Measurements from ENCODE around the gene GTPBP3. TPM values are rescaled to one million over a fixed set of nuclear protein-coding genes. Genes with fewer than 3 reads are reported as not detected.

Gene GTPBP3
- total RNA-seq, 1 donor from 2014 or later: 256 TPM

GRCh38 chr19:17389288-17389687 is 51.9 kb downstream of the GTPBP3 start:
- no peak for DNase-seq (ENCODE audit: low spot score in 2 of 2)
- Histone ChIP-seq H3K36me3 (no peaks in the 10 kb centered on the region), H3K4me3 (no peak overlapping the region), H3K4me1 (peaks cover 4 to 6% of the 10 kb centered on the region in 2 donors), H3K27me3 (no peaks in the 10 kb centered on the region), H3K9me3 (peaks cover 0 to 3% of the 10 kb centered on the region in 2 donors), H3K27ac (no peak overlapping the region)
- TF ChIP-seq CTCF (IDR thresholded peaks at IDR 0.05): no peak
- intact Hi-C loops (cut with DNase I): no loop called here

GRCh38 chr19:17389957-17390664 is 52.8 kb downstream of the GTPBP3 start:
- no peak for DNase-seq (ENCODE audit: low spot score in 2 of 2)
- peak in 2 of 3 experiments; percentile 3 to 11 for TF ChIP-seq CTCF (IDR thresholded peaks at IDR 0.05)
- Histone ChIP-seq H3K27me3 (no peaks in the 10 kb centered on the region), H3K9me3 (peaks cover 0 to 3% of the 10 kb centered on the region in 2 donors), H3K4me3 (peak overlapping the region; percentile 45 to 71), H3K4me1 (peaks cover 4 to 6% of the 10 kb centered on the region in 2 donors), H3K36me3 (no peaks in the 10 kb centered on the region), H3K27ac (peak overlapping the region in 1 of 2 donors; percentile 32)
- intact Hi-C loops (cut with DNase I): loop anchor here (2.0 kb wide), 3 partner anchors 53 to 97 kb away; partner anchors contain the start of gene GTPBP3

- intact Hi-C loops (cut with DNase I): loop anchor here (1.0 to 2.0 kb wide), 5 partner anchors 28 to 98 kb away; partner anchors contain the start of gene GTPBP3
Observed at GRCh38 chr19:17390665-17391370, 53.5 kb downstream of the GTPBP3 start.

GRCh38 chr19:17391371-17392151 is 54.2 kb downstream of the GTPBP3 start:
- H3K36me3 ChIP-seq: no peaks in the 10 kb centered on the region
- no peak for TF ChIP-seq CTCF (IDR thresholded peaks at IDR 0.05)
- peak overlapping the region; percentile 45 to 71 for H3K4me3 ChIP-seq
- peaks cover 0 to 3% of the 10 kb centered on the region in 2 donors for H3K9me3 ChIP-seq
- intact Hi-C loops (cut with DNase I): loop anchor here (1.0 to 2.0 kb wide), 5 partner anchors 28 to 99 kb away; partner anchors contain the start of gene GTPBP3
- H3K27ac ChIP-seq: no peak overlapping the region
- H3K27me3 ChIP-seq: no peaks in the 10 kb centered on the region
- no peak for DNase-seq (ENCODE audit: low spot score in 2 of 2)
- H3K4me1 ChIP-seq: peaks cover 4 to 6% of the 10 kb centered on the region in 2 donors

More at GRCh38 chr19:17390665-17391370, 53.5 kb downstream of the GTPBP3 start:
- Histone ChIP-seq H3K27ac (peak overlapping the region in 1 of 2 donors; percentile 32), H3K9me3 (peaks cover 0 to 3% of the 10 kb centered on the region in 2 donors), H3K27me3 (no peaks in the 10 kb centered on the region), H3K4me3 (peak overlapping the region; percentile 45 to 71), H3K4me1 (peaks cover 4 to 6% of the 10 kb centered on the region in 2 donors), H3K36me3 (no peaks in the 10 kb centered on the region)
- DNase-seq (ENCODE audit: low spot score in 2 of 2): peak; percentile 67 to 96
- peak; percentile 68 to 96 (median 80) for TF ChIP-seq CTCF (IDR thresholded peaks at IDR 0.05)

Other genes with a start within 250 kb of the GTPBP3 start
- gene USE1, start 122.2 kb upstream of the GTPBP3 start, total RNA-seq: 234 TPM
- 13.7 TPM for gene OCEL1, start 111.3 kb upstream of the GTPBP3 start, total RNA-seq
- 181 TPM for gene NR2F6, start 91.6 kb upstream of the GTPBP3 start, total RNA-seq
- gene USHBP1, start 72.8 kb upstream of the GTPBP3 start, total RNA-seq: 12.3 TPM
- gene BABAM1, start 70.1 kb upstream of the GTPBP3 start, total RNA-seq: 85.5 TPM
- not detected for gene ANKLE1, start 55.7 kb upstream of the GTPBP3 start, total RNA-seq
- 32.2 TPM for gene ABHD8, start 34.1 kb upstream of the GTPBP3 start, total RNA-seq
- gene MRPL34, start 31.7 kb upstream of the GTPBP3 start, total RNA-seq: 98.9 TPM
- gene DDA1, start 28.0 kb upstream of the GTPBP3 start, total RNA-seq: 15.8 TPM
- gene ANO8, start 2.7 kb upstream of the GTPBP3 start, total RNA-seq: 34.8 TPM
- 378 TPM for gene PLVAP, start 39.8 kb downstream of the GTPBP3 start, total RNA-seq
- gene CCDC194, start 56.6 kb downstream of the GTPBP3 start, total RNA-seq: not detected
- gene BST2, start 68.1 kb downstream of the GTPBP3 start, total RNA-seq: 151 TPM
- gene MVB12A, start 82.5 kb downstream of the GTPBP3 start, total RNA-seq: 49.6 TPM
- gene TMEM221, start 111.1 kb downstream of the GTPBP3 start, total RNA-seq: not detected
- not detected for gene NXNL1, start 123.4 kb downstream of the GTPBP3 start, total RNA-seq
- gene SLC27A1, start 133.0 kb downstream of the GTPBP3 start, total RNA-seq: 64.9 TPM
- gene PGLS, start 174.1 kb downstream of the GTPBP3 start, total RNA-seq: 143 TPM
- gene COLGALT1, start 218.1 kb downstream of the GTPBP3 start, total RNA-seq: 95.4 TPM